Mammary epithelial cell (primary cell): ENCODE data around the gene SLC7A14.

Source experiments
- CTCF ChIP-seq, 2 donors: IDR thresholded peaks in 1 of 2; conservative IDR thresholded peaks in 1 of 2; 2 replicates each; pipeline ENCODE4 v1.5.1; 2011 to 2012; ENCODE audit warnings: inconsistent platforms in 2 of 2, low read length in 2 of 2, mild to moderate bottlenecking in 2 of 2, control low read depth in 1 of 2, low read depth in 1 of 2; ENCODE audit not compliant: insufficient read depth in 1 of 2; ENCODE audit errors: extremely low read depth in 1 of 2
- EZH2 ChIP-seq: IDR thresholded peaks from 2 replicates; pipeline ENCODE4 v1.6.1; 2012; ENCODE audit warnings: low read length, inconsistent platforms, borderline replicate concordance

DNA sequence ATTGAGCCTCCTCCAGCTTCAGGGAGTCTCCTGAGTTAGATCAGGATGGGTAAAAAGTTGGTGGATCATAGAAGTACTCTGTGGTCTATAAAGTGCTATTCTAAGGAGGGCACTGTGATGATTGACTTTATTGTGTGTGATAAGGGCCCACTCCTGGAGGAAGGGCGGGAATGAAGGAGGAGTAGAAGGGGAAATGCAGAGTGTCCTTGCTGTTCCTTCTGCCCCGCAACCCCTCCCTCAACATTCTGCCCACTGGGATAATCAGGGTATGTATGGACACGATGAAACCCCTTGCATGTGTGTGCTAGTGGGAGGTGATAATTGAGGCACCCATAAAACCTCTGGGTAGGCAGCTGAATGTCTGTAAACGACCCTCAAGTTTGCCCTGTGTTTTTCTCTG is 101.0 kb downstream of the SLC7A14 start:
- no peak for TF ChIP-seq CTCF (conservative IDR thresholded peaks at IDR 0.05 in 1 of 2, IDR thresholded peaks at IDR 0.05 in 1 of 2; ENCODE audit: extremely low read depth in 1 of 2, insufficient read depth in 1 of 2, low read depth in 1 of 2, low read length in 2 of 2)
- TF ChIP-seq EZH2, result no peak
